Transverse colon (tissue), 4 donors: ENCODE results near the gene MAX.

Experiments used
- EP300 ChIP-seq: sonication (generic); formaldehyde crosslinking; IDR thresholded peaks from one replicate; pipeline ENCODE4 v1.6.1; 2017; ENCODE audit warnings: antibody characterized with exemption, low read depth
- POLR2A ChIP-seq: fragments of 450-650 bp; IDR thresholded peaks from one replicate; pipeline ENCODE4 v1.6.1; 2016; ENCODE audit warnings: antibody characterized with exemption, mild to moderate bottlenecking, moderate library complexity
- POLR2AphosphoS5 ChIP-seq, 3 donors: sonication (generic); formaldehyde crosslinking; IDR thresholded peaks; one replicate each; pipeline ENCODE4 v1.6.1; 2016; ENCODE audit warnings: antibody characterized with exemption in 3 of 3
- TF ChIP-seq, protein P1 (sequence below), 5 experiments: fragments of 200-600 bp in 3 of 5; fragments of 450-650 bp in 2 of 5; sonication (generic) in 3 of 5; IDR thresholded peaks; 1 replicate in 2 of 5; 2 replicates in 3 of 5; pipeline ENCODE4 v1.5.1; 2016 to 2017; ENCODE audit warnings: antibody characterized with exemption in 5 of 5, inconsistent platforms in 3 of 5, mild to moderate bottlenecking in 2 of 5, moderate library complexity in 1 of 5

DNA sequence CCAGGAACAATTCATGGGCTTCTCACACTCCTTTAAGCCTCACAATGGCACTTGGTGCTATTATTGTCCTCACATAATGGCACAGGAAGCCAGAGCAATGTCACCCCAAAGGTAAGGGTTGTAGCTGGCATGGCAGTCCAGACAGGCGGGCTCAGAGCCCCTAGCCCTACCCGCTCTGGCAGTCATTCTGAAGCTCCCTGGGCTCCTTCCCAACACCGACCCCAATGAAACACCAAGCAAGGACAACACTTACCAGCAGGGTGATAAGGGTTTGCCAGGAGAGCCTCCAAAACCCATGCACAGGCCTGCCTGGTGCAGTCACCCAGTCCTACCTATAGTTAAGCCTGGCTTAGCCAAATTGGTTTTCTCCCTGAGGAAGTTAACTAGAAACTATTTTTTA lies 30.8 kb downstream of the MAX start:
- TF ChIP-seq POLR2A (no peak), EP300 (no peak), POLR2AphosphoS5 (IDR thresholded peaks at IDR 0.05) (no peak)
- TF ChIP-seq, protein P1, sequence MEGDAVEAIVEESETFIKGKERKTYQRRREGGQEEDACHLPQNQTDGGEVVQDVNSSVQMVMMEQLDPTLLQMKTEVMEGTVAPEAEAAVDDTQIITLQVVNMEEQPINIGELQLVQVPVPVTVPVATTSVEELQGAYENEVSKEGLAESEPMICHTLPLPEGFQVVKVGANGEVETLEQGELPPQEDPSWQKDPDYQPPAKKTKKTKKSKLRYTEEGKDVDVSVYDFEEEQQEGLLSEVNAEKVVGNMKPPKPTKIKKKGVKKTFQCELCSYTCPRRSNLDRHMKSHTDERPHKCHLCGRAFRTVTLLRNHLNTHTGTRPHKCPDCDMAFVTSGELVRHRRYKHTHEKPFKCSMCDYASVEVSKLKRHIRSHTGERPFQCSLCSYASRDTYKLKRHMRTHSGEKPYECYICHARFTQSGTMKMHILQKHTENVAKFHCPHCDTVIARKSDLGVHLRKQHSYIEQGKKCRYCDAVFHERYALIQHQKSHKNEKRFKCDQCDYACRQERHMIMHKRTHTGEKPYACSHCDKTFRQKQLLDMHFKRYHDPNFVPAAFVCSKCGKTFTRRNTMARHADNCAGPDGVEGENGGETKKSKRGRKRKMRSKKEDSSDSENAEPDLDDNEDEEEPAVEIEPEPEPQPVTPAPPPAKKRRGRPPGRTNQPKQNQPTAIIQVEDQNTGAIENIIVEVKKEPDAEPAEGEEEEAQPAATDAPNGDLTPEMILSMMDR (IDR thresholded peaks at IDR 0.05), result no peak
